Dermis microvascular lymphatic vessel endothelial cell (primary cell): ENCODE measurements around the gene PRUNE1. TPM values are rescaled to one million over a fixed set of nuclear protein-coding genes. Genes with fewer than 3 reads are reported as not detected.
A peak's percentile ranks its signal among the peaks of the same experiment; 100 is the strongest.

Experiments
- DNase-seq, 2 donors: peaks; one replicate each; pipeline versions ENCODE4 v3.0.0 to v3.0.0-alpha.2; 2010; ENCODE audit warnings: low read depth in 2 of 2
- total RNA-seq: library from RNA; depleted of rRNA; stranded (reverse); fragments of >200 nt; gene quantifications from 2 replicates; pipeline ENCODE4 v1.2.1, GENCODE V29; 2014

Gene PRUNE1
- 4.0 and 8.0 TPM in 2 replicates for total RNA-seq

GRCh38 chr1:151008244-151009205 is at the start of gene PRUNE1:
PRUNE1 (plus strand) TSS chr1:151008449; CDS start chr1:151008633, 184 bp downstream.
- peak; percentile 98 to 99 for DNase-seq

GRCh38 chr1:150960646-150961045 is 47.6 kb upstream of the PRUNE1 start:
- DNase-seq, result no peak

- no peak for DNase-seq
These were observed 46.5 kb upstream of the PRUNE1 start for GRCh38 chr1:150961756-150962155.

GRCh38 chr1:150963321-150964163 is 44.7 kb upstream of the PRUNE1 start:
- no peak for DNase-seq

GRCh38 chr1:150964164-150964489 is 44.1 kb upstream of the PRUNE1 start:
- DNase-seq, result no peak

- DNase-seq, result no peak
These were observed 42.6 kb upstream of the PRUNE1 start for GRCh38 chr1:150965605-150966004.

- DNase-seq, result no peak
These were observed 42.2 kb upstream of the PRUNE1 start for GRCh38 chr1:150966011-150966410.

GRCh38 chr1:150967936-150968335 is 40.3 kb upstream of the PRUNE1 start:
- DNase-seq, result no peak

GRCh38 chr1:150968491-150968890 is 39.8 kb upstream of the PRUNE1 start:
- DNase-seq, result no peak

GRCh38 chr1:150969626-150970025 is 38.6 kb upstream of the PRUNE1 start:
- no peak for DNase-seq

- DNase-seq, result no peak
These were observed 37.3 kb upstream of the PRUNE1 start for GRCh38 chr1:150970808-150971582.

GRCh38 chr1:150971583-150972416 is 36.4 kb upstream of the PRUNE1 start:
- no peak for DNase-seq

- DNase-seq, result no peak
These were observed 35.8 kb upstream of the PRUNE1 start for GRCh38 chr1:150972417-150972940.

GRCh38 chr1:150973258-150973835 is 34.9 kb upstream of the PRUNE1 start:
- DNase-seq, result peak in 1 of 2 donors; percentile 19

- peak; percentile 12 to 58 for DNase-seq
These were observed 34.2 kb upstream of the PRUNE1 start for GRCh38 chr1:150973836-150974579.

GRCh38 chr1:150974580-150975478 is 33.4 kb upstream of the PRUNE1 start, which contains the start of gene CERS2:
CERS2 (minus strand) TSS chr1:150974835; CDS start chr1:150969090, 5,745 bp downstream.
- peak; percentile 35 to 85 for DNase-seq

- no peak for DNase-seq
These were observed 31.8 kb upstream of the PRUNE1 start for GRCh38 chr1:150976401-150976821.
